PC-9 (cell line): ENCODE results near the gene P2RY13. TPM values are rescaled to one million over a fixed set of nuclear protein-coding genes. Genes with fewer than 3 reads are reported as not detected.
A peak's percentile ranks its signal among the peaks of the same experiment; 100 is the strongest.

Experiments used
- BruUV-seq: library from RNA; stranded (reverse); fragments of 400-500 nt; replicated peaks from 2 replicates; lab custom pipeline; 2021; lab: Mats Ljungman, UMichigan
- CTCF ChIA-PET: fragments of 300-600 bp; sonication (Branson Sonifier 250); formaldehyde crosslinking; loops from one replicate; lab custom pipeline; 2022; ENCODE audit warnings: antibody characterized with exemption; lab: Charles Lee
- POLR2A ChIA-PET: fragments of 300-600 bp; sonication (Branson Sonifier 250); formaldehyde crosslinking; loops from one replicate; lab custom pipeline; 2022; ENCODE audit warnings: antibody characterized with exemption; ENCODE audit not compliant: unreplicated experiment; lab: Charles Lee
- DNase-seq, 2 experiments: peaks; one replicate each; pipeline versions ENCODE4 v3.0.0 to v3.0.0-alpha.2; 2015 to 2022; ENCODE audit warnings: mixed read lengths in 1 of 2
- H2AFZ ChIP-seq: fragments of 200-600 bp; sonication (generic); 2 replicates; pipeline ENCODE4 v1.8.1; 2017; ENCODE audit warnings: antibody characterized with exemption
- H3F3A ChIP-seq: fragments of 200-600 bp; sonication (generic); 2 replicates; pipeline ENCODE4 v1.8.1; 2017; ENCODE audit warnings: antibody characterized with exemption, mild to moderate bottlenecking, low read depth; ENCODE audit not compliant: insufficient read depth
- H3K27ac ChIP-seq: fragments of 200-600 bp; sonication (generic); 2 replicates; pipeline ENCODE4 v1.6.1; 2016; ENCODE audit warnings: mixed run types
- H3K27me3 ChIP-seq: fragments of 200-600 bp; sonication (generic); 2 replicates; pipeline ENCODE4 v1.6.1; 2016; ENCODE audit warnings: low read depth, mixed run types; ENCODE audit not compliant: insufficient read depth
- H3K36me3 ChIP-seq: fragments of 200-600 bp; sonication (generic); 2 replicates; pipeline ENCODE4 v1.6.1; 2016; ENCODE audit warnings: low read depth, mixed run types
- H3K4me1 ChIP-seq: fragments of 200-600 bp; sonication (generic); replicated peaks from 2 replicates; pipeline ENCODE4 v1.6.1; 2016; ENCODE audit warnings: mixed run types; ENCODE audit not compliant: insufficient read depth
- H3K4me2 ChIP-seq: fragments of 200-600 bp; sonication (generic); 2 replicates; pipeline ENCODE4 v1.6.1; 2017; ENCODE audit warnings: mixed run types
- H3K4me3 ChIP-seq: fragments of 200-600 bp; sonication (generic); 2 replicates; pipeline ENCODE4 v1.6.1; 2016; ENCODE audit warnings: mixed run types
- H3K79me2 ChIP-seq: fragments of 200-600 bp; sonication (generic); 2 replicates; pipeline ENCODE4 v1.6.1; 2017; ENCODE audit warnings: low read depth, mixed run types
- H3K9me2 ChIP-seq: fragments of 200-600 bp; sonication (generic); 2 replicates; pipeline ENCODE4 v1.8.1; 2017; ENCODE audit warnings: mild to moderate bottlenecking; ENCODE audit not compliant: insufficient read depth
- H3K9me3 ChIP-seq: fragments of 200-600 bp; sonication (generic); 2 replicates; pipeline ENCODE4 v1.8.1; 2016; ENCODE audit warnings: low read depth; ENCODE audit not compliant: insufficient read depth
- H4K20me1 ChIP-seq: fragments of 200-600 bp; sonication (generic); 2 replicates; pipeline ENCODE4 v1.8.1; 2017; ENCODE audit not compliant: insufficient read depth
- EZH2 ChIP-seq: fragments of 200-600 bp; sonication (generic); IDR thresholded peaks from 2 replicates; pipeline ENCODE4 v1.8.0; 2017; ENCODE audit warnings: antibody characterized with exemption, low read depth
- intact Hi-C: fragments of 100-400 bp; cut with micrococcal nuclease; formaldehyde crosslinking; loops from one replicate; pipeline ENCODE4 v1.10.0; 2022; ENCODE audit not compliant: unreplicated experiment
- total RNA-seq: library from RNA; stranded (reverse); gene quantifications from 2 replicates; pipeline ENCODE4 v1.2.3, GENCODE V29; 2021
- TF ChIP-seq, protein P1 (sequence below): fragments of 200-600 bp; sonication (generic); conservative IDR thresholded peaks from 2 replicates; pipeline ENCODE4 v1.6.1; 2017; ENCODE audit warnings: mixed run types, antibody characterized with exemption, mild to moderate bottlenecking, moderate library complexity

P2RY13 gene
- total RNA-seq, 1 experiment from 2014 or later: not detected

DNA sequence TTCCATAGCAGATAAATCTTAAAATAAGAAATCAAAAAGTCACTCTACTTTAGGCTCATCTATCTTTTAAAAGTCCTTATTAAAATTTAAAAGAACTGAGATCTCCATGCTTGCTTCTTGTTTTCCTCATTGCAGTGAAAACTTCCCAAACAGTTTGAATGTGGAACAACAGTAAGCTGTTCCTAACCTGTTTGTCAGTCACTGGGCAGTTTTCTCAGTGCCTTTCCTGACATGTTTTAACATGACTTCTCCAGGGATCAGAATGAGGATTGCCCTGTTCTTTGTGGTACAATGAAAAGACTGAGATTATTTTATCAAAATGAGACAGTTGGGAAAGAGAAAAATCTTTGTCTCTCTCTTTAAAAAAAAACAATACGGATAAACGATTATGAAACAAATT, 13.5 kb downstream of the P2RY13 start:
- intact Hi-C loops: loop anchor here (1.0 kb wide), 1 partner anchor 11 kb away; no protein-coding TSS in a partner anchor
- peak overlapping the region; percentile 93 for H3K27ac ChIP-seq
- DNase-seq: no peak

DNA sequence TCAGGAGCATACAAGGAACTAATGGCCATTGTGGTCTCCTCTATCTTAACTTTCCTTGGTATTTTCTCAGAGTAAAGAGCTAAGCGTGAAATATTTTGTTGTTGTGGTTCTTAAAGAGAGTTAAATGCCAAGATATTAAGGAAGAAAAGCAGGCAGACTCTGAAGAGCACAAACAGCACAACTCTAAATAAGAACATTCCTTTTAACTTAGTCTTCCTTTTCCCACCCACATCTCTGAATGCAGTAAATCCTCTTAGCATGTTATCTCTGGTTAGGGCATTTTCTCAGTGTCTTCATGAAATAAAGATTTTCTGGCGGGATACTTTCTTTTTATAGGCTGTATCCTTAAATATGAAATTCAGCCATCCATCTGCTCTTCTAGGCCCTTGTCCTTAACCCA, 14.2 kb downstream of the P2RY13 start:
- 0 out of 2 replicates have a peak overlapping the region, but pooled peaks have one; percentile 3 for H2AFZ ChIP-seq
- peak overlapping the region; percentile 57 for H3K4me3 ChIP-seq
- POLR2A ChIA-PET: interaction anchor here (0.8 kb wide), 1 partner anchor 10 kb away, joined by 3 read pairs; no protein-coding TSS in a partner anchor
- peaks cover 45% of the 10 kb centered on the region for H3K79me2 ChIP-seq
- H3K9me2 ChIP-seq: no peaks in the 10 kb centered on the region
- no peaks in the 10 kb centered on the region for H3K9me3 ChIP-seq
- no peak for TF ChIP-seq EZH2
- TF ChIP-seq, protein P1, sequence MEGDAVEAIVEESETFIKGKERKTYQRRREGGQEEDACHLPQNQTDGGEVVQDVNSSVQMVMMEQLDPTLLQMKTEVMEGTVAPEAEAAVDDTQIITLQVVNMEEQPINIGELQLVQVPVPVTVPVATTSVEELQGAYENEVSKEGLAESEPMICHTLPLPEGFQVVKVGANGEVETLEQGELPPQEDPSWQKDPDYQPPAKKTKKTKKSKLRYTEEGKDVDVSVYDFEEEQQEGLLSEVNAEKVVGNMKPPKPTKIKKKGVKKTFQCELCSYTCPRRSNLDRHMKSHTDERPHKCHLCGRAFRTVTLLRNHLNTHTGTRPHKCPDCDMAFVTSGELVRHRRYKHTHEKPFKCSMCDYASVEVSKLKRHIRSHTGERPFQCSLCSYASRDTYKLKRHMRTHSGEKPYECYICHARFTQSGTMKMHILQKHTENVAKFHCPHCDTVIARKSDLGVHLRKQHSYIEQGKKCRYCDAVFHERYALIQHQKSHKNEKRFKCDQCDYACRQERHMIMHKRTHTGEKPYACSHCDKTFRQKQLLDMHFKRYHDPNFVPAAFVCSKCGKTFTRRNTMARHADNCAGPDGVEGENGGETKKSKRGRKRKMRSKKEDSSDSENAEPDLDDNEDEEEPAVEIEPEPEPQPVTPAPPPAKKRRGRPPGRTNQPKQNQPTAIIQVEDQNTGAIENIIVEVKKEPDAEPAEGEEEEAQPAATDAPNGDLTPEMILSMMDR: no peak
- H4K20me1 ChIP-seq: no peaks in the 10 kb centered on the region
- H3K36me3 ChIP-seq: no peaks in the 10 kb centered on the region
- peaks cover 55% of the 10 kb centered on the region for H3K4me1 ChIP-seq
- BruUV-seq: no TSS peak
- H3K27me3 ChIP-seq: no peaks in the 10 kb centered on the region
- CTCF ChIA-PET: interaction anchor here (0.5 kb wide), 1 partner anchor 29 kb away, joined by 3 read pairs; no protein-coding TSS in a partner anchor
- peak overlapping the region; percentile 79 for H3K4me2 ChIP-seq
- H3F3A ChIP-seq: peaks cover 23% of the 10 kb centered on the region; the same call in 1 of the 2 replicates
- DNase-seq: peak in 1 of 2 experiments; percentile 55
- H3K27ac ChIP-seq: peak overlapping the region; percentile 93
- intact Hi-C loops: no loop called here

More for the DNA sequence above, 13.5 kb downstream of the P2RY13 start:
- Histone ChIP-seq H3K4me2 (peak overlapping the region; percentile 79), H2AFZ (no peak overlapping the region), H3K79me2 (peaks cover 38% of the 10 kb centered on the region), H3K9me3 (no peaks in the 10 kb centered on the region), H4K20me1 (no peaks in the 10 kb centered on the region), H3K27me3 (no peaks in the 10 kb centered on the region), H3F3A (peaks cover 23% of the 10 kb centered on the region; the same call in 1 of the 2 replicates), H3K4me3 (peak overlapping the region; percentile 57), H3K4me1 (peaks cover 52% of the 10 kb centered on the region), H3K36me3 (no peaks in the 10 kb centered on the region), H3K9me2 (no peaks in the 10 kb centered on the region)
- BruUV-seq: no TSS peak
- CTCF ChIA-PET: no interaction called here
- TF ChIP-seq EZH2: no peak
- TF ChIP-seq, protein P1: no peak
- POLR2A ChIA-PET: no interaction called here

DNA sequence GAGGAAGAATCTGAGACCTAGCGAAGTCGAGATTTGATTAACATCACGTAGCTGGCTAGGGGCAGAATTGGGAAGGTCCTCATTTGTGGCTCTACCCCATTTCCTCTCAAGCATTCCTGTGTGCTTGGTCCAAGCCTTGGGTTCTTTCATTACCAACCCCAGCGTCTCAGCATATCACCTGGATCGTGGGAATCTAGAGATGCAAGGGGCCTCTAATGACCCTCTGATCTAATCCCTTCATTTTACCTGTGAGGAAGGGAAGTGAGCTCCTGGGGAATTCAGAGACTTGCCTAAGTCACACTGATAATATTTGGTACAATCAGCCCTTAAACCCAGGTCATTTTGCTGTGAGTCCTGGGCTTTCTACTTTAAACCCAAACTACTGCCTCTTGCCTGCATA, 14.8 kb downstream of the P2RY13 start:
- TF ChIP-seq, protein P1: no peak
- no peak for TF ChIP-seq EZH2
- H3K27me3 ChIP-seq: no peaks in the 10 kb centered on the region
- no peaks in the 10 kb centered on the region for H3K9me3 ChIP-seq
- peaks cover 23% of the 10 kb centered on the region; the same call in 1 of the 2 replicates for H3F3A ChIP-seq
- peak overlapping the region; percentile 57 for H3K4me3 ChIP-seq
- H3K4me2 ChIP-seq: peak overlapping the region; percentile 79
- H3K4me1 ChIP-seq: peaks cover 61% of the 10 kb centered on the region
- ChIA-PET CTCF (no interaction called here), POLR2A (interaction anchor here (0.8 kb wide), 1 partner anchor 9 kb away, joined by 3 read pairs; no protein-coding TSS in a partner anchor)
- no peaks in the 10 kb centered on the region for H3K36me3 ChIP-seq
- H3K9me2 ChIP-seq: no peaks in the 10 kb centered on the region
- no peak for DNase-seq
- H3K79me2 ChIP-seq: peaks cover 49% of the 10 kb centered on the region
- intact Hi-C loops: no loop called here
- H4K20me1 ChIP-seq: no peaks in the 10 kb centered on the region
- H2AFZ ChIP-seq: 0 out of 2 replicates have a peak overlapping the region, but pooled peaks have one; percentile 3
- BruUV-seq: no TSS peak
- peak overlapping the region; percentile 93 for H3K27ac ChIP-seq
